Osteoblast (primary cell): ENCODE results near the gene AMBRA1. TPM values are rescaled to one million over a fixed set of nuclear protein-coding genes. Genes with fewer than 3 reads are reported as not detected.
"Not testable (repeated sequence)": the region's sequence is repeated elsewhere in the genome, so short reads cannot be mapped to it uniquely, and the experiment has no call there.

Experiments
- DNase-seq: peaks from one replicate; pipeline ENCODE4 v3.0.0; 2011; ENCODE audit warnings: low spot score, mixed read lengths; ENCODE audit not compliant: insufficient read length; ENCODE audit errors: missing footprints
- H2AFZ ChIP-seq: 2 replicates; pipeline ENCODE4 v1.6.0; 2011; ENCODE audit warnings: mild to moderate bottlenecking, low read length
- H3K27ac ChIP-seq: 2 replicates; pipeline ENCODE4 v1.5.1; 2011; ENCODE audit warnings: mild to moderate bottlenecking, low read depth, low read length, moderate library complexity
- H3K27me3 ChIP-seq: 2 replicates; pipeline ENCODE4 v1.6.0; 2012; ENCODE audit warnings: mild to moderate bottlenecking, control low read depth, inconsistent platforms, low read length, moderate library complexity; ENCODE audit not compliant: insufficient read depth
- H3K36me3 ChIP-seq: 2 replicates; pipeline ENCODE4 v1.5.1; 2011; ENCODE audit warnings: mild to moderate bottlenecking, low read length, control low read depth, moderate library complexity; ENCODE audit not compliant: insufficient read depth
- H3K4me1 ChIP-seq: 2 replicates; pipeline ENCODE4 v1.5.1; 2011; ENCODE audit warnings: mild to moderate bottlenecking, low read length, control low read depth, moderate library complexity; ENCODE audit not compliant: insufficient read depth
- H3K4me2 ChIP-seq: 2 replicates; pipeline ENCODE4 v1.6.0; 2011; ENCODE audit warnings: mild to moderate bottlenecking, low read length; ENCODE audit not compliant: insufficient read depth
- H3K4me3 ChIP-seq: fragments of 200-600 bp; sonication (generic); 3 replicates; pipeline ENCODE4 v1.5.1; 2012; ENCODE audit warnings: mild to moderate bottlenecking, low read length, inconsistent platforms; ENCODE audit not compliant: insufficient read depth
- H3K79me2 ChIP-seq: 2 replicates; pipeline ENCODE4 v1.6.0; 2012; ENCODE audit warnings: mild to moderate bottlenecking, low read length, control low read depth, inconsistent platforms; ENCODE audit not compliant: insufficient read depth
- H3K9me3 ChIP-seq: 2 replicates; pipeline ENCODE4 v1.5.1; 2011; ENCODE audit warnings: low read depth, low read length, control low read depth
- H4K20me1 ChIP-seq: 2 replicates; pipeline ENCODE4 v1.6.0; 2012; ENCODE audit warnings: mild to moderate bottlenecking, low read length, control low read depth; ENCODE audit not compliant: insufficient read depth
- CTCF ChIP-seq: IDR thresholded peaks from 2 replicates; pipeline ENCODE4 v1.5.1; 2011; ENCODE audit warnings: mild to moderate bottlenecking, low read depth, low read length, moderate library complexity; ENCODE audit errors: extremely low read depth
- total RNA-seq: library from RNA; depleted of rRNA; stranded (reverse); fragments of >200 nt; gene quantifications from 2 replicates; pipeline ENCODE4 v1.2.3, GENCODE V29; 2012

The AMBRA1 gene
- total RNA-seq, 1 donor: 29.7 TPM

GRCh38 chr11:46590740-46591605 is 2.9 kb downstream of the AMBRA1 start:
- Histone ChIP-seq H2AFZ (no peak overlapping the region), H3K27me3 (no peaks in the 10 kb centered on the region), H4K20me1 (peaks cover 42% of the 10 kb centered on the region), H3K4me1 (peaks cover 18% of the 10 kb centered on the region), H3K4me2 (peak overlapping the region; percentile 29), H3K36me3 (no peaks in the 10 kb centered on the region), H3K27ac (no peak overlapping the region), H3K79me2 (peaks cover 76% of the 10 kb centered on the region), H3K9me3 (no peaks in the 10 kb centered on the region), H3K4me3 (no peak overlapping the region)
- DNase-seq: no peak
- no peak for TF ChIP-seq CTCF

DNA sequence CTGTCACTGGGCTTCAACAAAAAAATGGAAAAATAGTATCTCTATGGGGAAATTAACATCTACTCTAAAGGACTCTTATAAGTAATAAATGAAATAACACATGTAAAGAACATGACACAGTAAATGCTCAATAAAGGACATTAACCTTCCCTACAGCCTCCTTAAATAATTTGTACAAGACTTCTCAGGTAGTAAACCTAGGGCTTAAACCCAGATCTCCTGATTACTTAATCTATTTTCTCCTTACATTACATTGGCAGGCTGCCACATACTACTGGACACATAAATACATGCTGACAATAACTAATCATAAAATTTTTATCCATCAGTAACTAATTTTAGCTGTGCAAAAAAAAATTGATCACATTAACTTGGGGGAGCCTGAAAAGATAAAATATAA is 4.9 kb downstream of the AMBRA1 start:
- Histone ChIP-seq H3K36me3 (no peaks in the 10 kb centered on the region), H3K27ac (no peak overlapping the region), H2AFZ (no peak overlapping the region), H3K4me2 (no peak overlapping the region), H3K27me3 (no peaks in the 10 kb centered on the region), H3K9me3 (no peaks in the 10 kb centered on the region), H4K20me1 (peaks cover 42% of the 10 kb centered on the region), H3K4me3 (no peak overlapping the region), H3K4me1 (peaks cover 18% of the 10 kb centered on the region), H3K79me2 (peaks cover 83% of the 10 kb centered on the region)
- DNase-seq: no peak
- no peak for TF ChIP-seq CTCF

DNA sequence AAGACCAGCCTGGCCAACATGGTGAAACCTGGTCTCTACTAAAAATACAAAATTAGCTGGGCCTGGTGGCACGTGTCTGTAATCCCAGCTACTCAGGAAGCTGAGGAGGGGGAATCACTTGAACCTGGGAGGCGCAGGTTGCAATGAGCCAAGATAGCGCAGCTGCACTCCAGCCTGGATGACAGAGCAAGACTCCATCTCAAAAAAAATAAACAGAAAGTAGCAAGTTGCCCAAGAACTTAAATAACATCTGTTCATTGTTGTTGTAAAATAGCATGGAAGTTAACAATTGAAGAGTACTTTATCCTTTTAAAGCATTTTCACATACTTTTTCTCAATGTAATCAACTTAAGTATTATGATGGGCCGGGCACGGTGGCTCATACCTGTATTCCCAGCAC is 5.7 kb downstream of the AMBRA1 start:
- Histone ChIP-seq H3K27me3 (no peaks in the 10 kb centered on the region), H4K20me1 (peaks cover 42% of the 10 kb centered on the region), H3K27ac (no peak overlapping the region), H3K36me3 (no peaks in the 10 kb centered on the region), H3K4me1 (peaks cover 17% of the 10 kb centered on the region), H3K4me3 (no peak overlapping the region), H3K9me3 (no peaks in the 10 kb centered on the region), H3K4me2 (no peak overlapping the region), H2AFZ (no peak overlapping the region), H3K79me2 (peaks cover 77% of the 10 kb centered on the region)
- no peak for DNase-seq
- no peak for TF ChIP-seq CTCF

DNA sequence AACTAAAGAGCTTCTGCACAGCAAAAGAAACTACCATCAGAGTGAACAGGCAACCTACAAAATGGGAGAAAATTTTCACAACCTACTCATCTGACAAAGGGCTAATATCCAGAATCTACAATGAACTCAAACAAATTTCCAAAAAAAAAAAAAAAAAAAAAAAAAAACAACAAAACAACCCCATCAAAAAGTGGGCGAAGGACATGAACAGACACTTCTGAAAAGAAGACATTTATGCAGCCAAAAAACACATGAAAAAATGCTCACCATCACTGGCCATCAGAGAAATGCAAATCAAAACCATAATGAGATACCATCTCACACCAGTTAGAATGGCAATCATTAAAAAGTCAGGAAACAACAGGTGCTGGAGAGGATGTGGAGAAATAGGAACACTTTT is 10.3 kb downstream of the AMBRA1 start:
- not testable (repeated sequence) for H3K4me3 ChIP-seq, H3K27me3 ChIP-seq, H3K4me2 ChIP-seq, H3K4me1 ChIP-seq, H2AFZ ChIP-seq, H3K36me3 ChIP-seq, H3K9me3 ChIP-seq, H3K27ac ChIP-seq, DNase-seq
- Histone ChIP-seq H3K79me2 (peaks cover 65% of the 10 kb centered on the region), H4K20me1 (peaks cover 29% of the 10 kb centered on the region)
